ENCODE results near the gene WDTC1.

The WDTC1 gene

GRCh38 chr1:27353166-27353565 lies 118.7 kb downstream of the WDTC1 start:
- Histone ChIP-seq H3F3A (ENCODE audit: insufficient read depth, low read length) (no peaks in the 10 kb centered on the region), H3K4me1 (ENCODE audit: insufficient read depth, low read length, severe bottlenecking) (peaks cover 35% of the 10 kb centered on the region), H3K4me2 (ENCODE audit: low read length) (no peak overlapping the region), H3K36me3 (ENCODE audit: insufficient read depth, low read length) (no peaks in the 10 kb centered on the region), H3K9me2 (ENCODE audit: low read depth, low read length) (no peaks in the 10 kb centered on the region), H3K9me3 (ENCODE audit: low read length) (no peaks in the 10 kb centered on the region), H3K79me2 (ENCODE audit: insufficient read depth, low read length) (no peaks in the 10 kb centered on the region), H3K9ac (ENCODE audit: low read length) (no peak overlapping the region), H3K4me3 (ENCODE audit: low read depth, low read length, poor library complexity, severe bottlenecking) (no peak overlapping the region), H3K27me3 (ENCODE audit: insufficient read depth, low read length) (no peaks in the 10 kb centered on the region), H4K20me1 (ENCODE audit: insufficient read depth, low read length) (no peaks in the 10 kb centered on the region), H3K27ac (ENCODE audit: low read depth, low read length, poor library complexity, severe bottlenecking) (no peak overlapping the region), H2AFZ (ENCODE audit: low read length) (no peak overlapping the region)
- TF ChIP-seq, protein P1, sequence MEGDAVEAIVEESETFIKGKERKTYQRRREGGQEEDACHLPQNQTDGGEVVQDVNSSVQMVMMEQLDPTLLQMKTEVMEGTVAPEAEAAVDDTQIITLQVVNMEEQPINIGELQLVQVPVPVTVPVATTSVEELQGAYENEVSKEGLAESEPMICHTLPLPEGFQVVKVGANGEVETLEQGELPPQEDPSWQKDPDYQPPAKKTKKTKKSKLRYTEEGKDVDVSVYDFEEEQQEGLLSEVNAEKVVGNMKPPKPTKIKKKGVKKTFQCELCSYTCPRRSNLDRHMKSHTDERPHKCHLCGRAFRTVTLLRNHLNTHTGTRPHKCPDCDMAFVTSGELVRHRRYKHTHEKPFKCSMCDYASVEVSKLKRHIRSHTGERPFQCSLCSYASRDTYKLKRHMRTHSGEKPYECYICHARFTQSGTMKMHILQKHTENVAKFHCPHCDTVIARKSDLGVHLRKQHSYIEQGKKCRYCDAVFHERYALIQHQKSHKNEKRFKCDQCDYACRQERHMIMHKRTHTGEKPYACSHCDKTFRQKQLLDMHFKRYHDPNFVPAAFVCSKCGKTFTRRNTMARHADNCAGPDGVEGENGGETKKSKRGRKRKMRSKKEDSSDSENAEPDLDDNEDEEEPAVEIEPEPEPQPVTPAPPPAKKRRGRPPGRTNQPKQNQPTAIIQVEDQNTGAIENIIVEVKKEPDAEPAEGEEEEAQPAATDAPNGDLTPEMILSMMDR (IDR thresholded peaks at IDR 0.05; ENCODE audit: low read length): no peak
- no peak for TF ChIP-seq EZH2 (IDR thresholded peaks at IDR 0.05; ENCODE audit: borderline replicate concordance, low read length)

- H3K4me2 ChIP-seq (ENCODE audit: low read length): no peak overlapping the region
- no peak overlapping the region for H3K27ac ChIP-seq (ENCODE audit: low read depth, low read length, poor library complexity, severe bottlenecking)
- H3K4me1 ChIP-seq (ENCODE audit: insufficient read depth, low read length, severe bottlenecking): peaks cover 35% of the 10 kb centered on the region
- H3K4me3 ChIP-seq (ENCODE audit: low read depth, low read length, poor library complexity, severe bottlenecking): no peak overlapping the region
- H3K9me2 ChIP-seq (ENCODE audit: low read depth, low read length): no peaks in the 10 kb centered on the region
- H2AFZ ChIP-seq (ENCODE audit: low read length): no peak overlapping the region
- H3F3A ChIP-seq (ENCODE audit: insufficient read depth, low read length): no peaks in the 10 kb centered on the region
- TF ChIP-seq, protein P1 (IDR thresholded peaks at IDR 0.05; ENCODE audit: low read length): no peak
- TF ChIP-seq EZH2 (IDR thresholded peaks at IDR 0.05; ENCODE audit: borderline replicate concordance, low read length): no peak
- no peaks in the 10 kb centered on the region for H3K9me3 ChIP-seq (ENCODE audit: low read length)
- H3K36me3 ChIP-seq (ENCODE audit: insufficient read depth, low read length): no peaks in the 10 kb centered on the region
- no peaks in the 10 kb centered on the region for H4K20me1 ChIP-seq (ENCODE audit: insufficient read depth, low read length)
- no peaks in the 10 kb centered on the region for H3K79me2 ChIP-seq (ENCODE audit: insufficient read depth, low read length)
- H3K27me3 ChIP-seq (ENCODE audit: insufficient read depth, low read length): no peaks in the 10 kb centered on the region; the same call in 1 of the 2 replicates
- no peak overlapping the region for H3K9ac ChIP-seq (ENCODE audit: low read length)
Measured at GRCh38 chr1:27353629-27354028, 119.2 kb downstream of the WDTC1 start.

- Histone ChIP-seq H3K27me3 (ENCODE audit: insufficient read depth, low read length) (no peaks in the 10 kb centered on the region; the same call in 1 of the 2 replicates), H3K9me2 (ENCODE audit: low read depth, low read length) (no peaks in the 10 kb centered on the region), H3K36me3 (ENCODE audit: insufficient read depth, low read length) (no peaks in the 10 kb centered on the region), H3K9ac (ENCODE audit: low read length) (no peak overlapping the region), H3K4me3 (ENCODE audit: low read depth, low read length, poor library complexity, severe bottlenecking) (peak overlapping the region; percentile 58), H3K27ac (ENCODE audit: low read depth, low read length, poor library complexity, severe bottlenecking) (peak overlapping the region; percentile 37), H3K4me1 (ENCODE audit: insufficient read depth, low read length, severe bottlenecking) (peaks cover 39% of the 10 kb centered on the region), H2AFZ (ENCODE audit: low read length) (no peak overlapping the region), H4K20me1 (ENCODE audit: insufficient read depth, low read length) (no peaks in the 10 kb centered on the region), H3F3A (ENCODE audit: insufficient read depth, low read length) (no peaks in the 10 kb centered on the region), H3K9me3 (ENCODE audit: low read length) (no peaks in the 10 kb centered on the region), H3K79me2 (ENCODE audit: insufficient read depth, low read length) (no peaks in the 10 kb centered on the region), H3K4me2 (ENCODE audit: low read length) (peak overlapping the region; percentile 82; the same call in 1 of the 2 replicates)
- TF ChIP-seq, protein P1 (IDR thresholded peaks at IDR 0.05; ENCODE audit: low read length): no peak
- TF ChIP-seq EZH2 (IDR thresholded peaks at IDR 0.05; ENCODE audit: borderline replicate concordance, low read length): no peak
Measured at GRCh38 chr1:27355683-27356082, 121.3 kb downstream of the WDTC1 start.
